ENCODE data around the gene STRIT1.

The STRIT1 gene

DNA sequence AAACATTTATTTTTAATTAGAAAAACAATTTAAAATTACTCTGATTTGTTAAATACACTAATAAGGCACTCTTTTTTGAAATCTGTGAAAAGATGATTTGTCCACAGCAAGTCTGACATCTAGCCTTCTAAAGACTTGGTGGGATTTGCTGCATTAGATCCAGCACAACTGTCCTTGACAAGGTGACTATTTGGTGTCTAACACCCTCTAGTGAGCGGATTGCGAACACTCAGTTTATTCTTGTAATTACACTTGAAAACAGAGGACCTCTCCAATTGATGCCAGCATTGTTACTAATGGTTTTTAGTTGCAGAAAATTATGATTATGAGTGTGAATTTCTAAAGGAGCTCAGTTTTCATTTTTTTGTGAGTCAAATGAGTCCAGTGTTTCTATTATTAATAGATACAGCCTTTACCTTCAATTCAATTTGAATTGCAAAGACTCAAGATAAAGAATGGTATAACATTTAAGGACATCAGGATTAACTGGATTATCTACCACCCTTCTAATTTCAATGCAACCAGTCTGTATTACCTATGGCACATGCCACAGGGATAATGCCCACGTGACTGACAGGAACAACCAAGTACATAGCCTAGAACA, 29.7 kb upstream of the STRIT1 start:
- ATAC-seq (no peak), DNase-seq (ENCODE audit: low spot score in 2 of 2) (no peak)

DNA sequence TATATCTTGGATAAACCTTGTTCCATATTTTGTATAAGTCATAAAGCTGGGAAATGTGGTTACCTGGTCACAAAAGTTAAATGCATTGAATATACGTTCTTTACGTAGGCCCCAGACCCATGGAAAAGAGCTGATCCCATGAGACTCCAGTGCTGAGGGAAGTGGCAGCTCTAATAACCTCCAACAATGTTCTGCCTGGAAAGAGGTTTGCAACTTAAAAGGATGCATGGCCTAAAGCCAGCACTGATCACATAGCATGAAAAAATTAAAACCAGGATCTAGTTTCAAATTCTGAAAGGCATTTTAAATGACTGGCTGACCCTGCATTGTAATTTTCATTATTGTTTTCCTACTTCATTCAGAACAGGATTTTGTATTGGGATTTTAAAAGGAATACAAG, 27.9 kb upstream of the STRIT1 start:
- H3K27ac Mint-ChIP-seq: no peak overlapping the region
- no peaks in the 10 kb centered on the region for H3K4me1 Mint-ChIP-seq
- no peak for DNase-seq (ENCODE audit: low spot score in 2 of 2)
- no peaks in the 10 kb centered on the region for H3K9me3 Mint-ChIP-seq
- no peaks in the 10 kb centered on the region for H3K36me3 Mint-ChIP-seq
- ATAC-seq: no peak
- no peak overlapping the region for H3K4me3 Mint-ChIP-seq

More for the DNA sequence above, 29.7 kb upstream of the STRIT1 start:
- Mint-ChIP-seq H3K36me3 (no peaks in the 10 kb centered on the region), H3K4me1 (no peaks in the 10 kb centered on the region), H3K4me3 (no peak overlapping the region), H3K9me3 (no peaks in the 10 kb centered on the region), H3K27ac (no peak overlapping the region)

DNA sequence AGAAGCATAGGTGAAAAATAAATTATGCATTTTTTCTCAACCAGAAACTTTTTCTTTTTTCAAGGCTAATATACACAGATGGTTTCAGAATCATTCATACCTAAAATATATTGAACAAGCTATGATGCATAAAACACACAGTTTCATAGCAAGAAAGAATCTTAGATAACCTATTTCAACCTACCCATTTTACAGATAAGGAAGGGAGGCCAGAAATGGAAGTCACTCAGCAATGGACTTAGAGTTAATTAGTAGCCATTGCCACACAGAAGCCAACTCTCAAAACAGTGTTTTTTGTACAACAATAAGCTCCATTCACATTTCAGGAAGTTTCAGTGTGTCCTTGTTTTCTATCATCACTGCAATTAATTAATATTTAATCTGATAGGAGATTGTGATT, 27.5 kb upstream of the STRIT1 start:
- H3K36me3 Mint-ChIP-seq: no peaks in the 10 kb centered on the region
- DNase-seq (ENCODE audit: low spot score in 2 of 2) (no peak), ATAC-seq (no peak)
- H3K4me1 Mint-ChIP-seq: no peaks in the 10 kb centered on the region
- no peak overlapping the region for H3K4me3 Mint-ChIP-seq
- no peak overlapping the region for H3K27ac Mint-ChIP-seq
- no peaks in the 10 kb centered on the region for H3K9me3 Mint-ChIP-seq

DNA sequence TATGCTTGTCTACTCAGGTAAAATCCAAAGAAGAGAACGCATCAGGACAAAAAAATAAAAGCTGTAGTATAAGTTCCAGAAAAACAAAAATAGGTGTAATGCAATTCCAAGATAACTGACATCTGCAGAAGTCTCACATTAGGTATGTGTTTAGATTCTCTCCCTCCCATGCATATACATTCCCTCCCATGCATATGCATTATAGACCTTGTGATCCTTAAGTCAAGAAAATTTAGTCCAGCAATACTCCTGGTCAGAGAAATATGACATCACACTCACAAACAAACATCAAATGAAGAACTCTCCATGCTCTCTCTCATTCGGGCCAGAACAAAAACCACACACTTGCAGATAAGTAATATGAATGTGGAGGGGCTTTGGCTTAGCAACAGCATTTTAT, 25.3 kb upstream of the STRIT1 start:
- H3K36me3 Mint-ChIP-seq: no peaks in the 10 kb centered on the region
- no peak for DNase-seq (ENCODE audit: low spot score in 2 of 2)

DNA sequence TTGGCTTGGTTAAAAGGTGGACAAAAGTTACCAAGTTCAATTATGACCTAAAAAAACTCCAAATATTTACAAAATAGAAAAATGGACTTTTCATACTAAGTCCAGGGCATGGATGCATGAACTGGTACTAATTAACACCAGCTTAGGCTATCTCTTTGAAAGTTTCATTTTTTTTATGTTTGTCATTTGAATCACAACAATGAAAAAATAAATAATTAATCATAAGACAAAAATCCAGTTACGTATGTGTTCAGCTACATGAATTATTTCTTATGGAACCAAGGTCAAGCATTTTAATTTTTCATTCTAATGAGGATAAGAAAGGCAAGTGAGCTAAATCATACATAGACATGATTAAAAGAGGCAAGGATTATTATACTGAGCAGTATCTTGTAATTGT, 23.7 kb upstream of the STRIT1 start:
- no peak for DNase-seq (ENCODE audit: low spot score in 2 of 2)
- Mint-ChIP-seq H3K4me3 (no peak overlapping the region), H3K4me1 (no peaks in the 10 kb centered on the region), H3K27ac (no peak overlapping the region), H3K36me3 (no peaks in the 10 kb centered on the region), H3K9me3 (no peaks in the 10 kb centered on the region)
- ATAC-seq: no peak

More for the DNA sequence above, 25.3 kb upstream of the STRIT1 start:
- no peak for ATAC-seq
- Mint-ChIP-seq H3K4me1 (no peaks in the 10 kb centered on the region), H3K9me3 (no peaks in the 10 kb centered on the region), H3K27ac (no peak overlapping the region), H3K4me3 (no peak overlapping the region)

DNA sequence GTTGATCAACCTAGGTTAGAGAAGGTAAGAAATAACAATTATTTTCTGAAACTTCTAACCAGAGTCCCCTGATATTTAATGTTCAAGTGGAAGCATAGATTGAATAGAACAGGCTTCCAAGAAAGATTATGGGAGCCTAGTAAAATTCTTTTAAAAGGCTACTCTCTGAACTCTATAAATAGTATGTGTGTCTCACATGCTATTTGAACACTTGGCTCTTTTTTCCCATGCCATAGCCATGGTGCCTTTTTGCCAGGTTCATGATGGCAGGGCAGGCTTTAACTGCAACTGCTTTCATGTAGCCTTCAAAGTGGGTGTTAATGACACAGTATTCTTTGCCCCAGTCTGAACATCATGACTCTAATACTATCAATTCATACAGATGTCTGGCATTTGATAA, 22.9 kb upstream of the STRIT1 start:
- DNase-seq (ENCODE audit: low spot score in 2 of 2): no peak
- no peak overlapping the region for H3K27ac Mint-ChIP-seq
- H3K36me3 Mint-ChIP-seq: no peaks in the 10 kb centered on the region
- no peaks in the 10 kb centered on the region for H3K9me3 Mint-ChIP-seq
- H3K4me3 Mint-ChIP-seq: no peak overlapping the region
- H3K4me1 Mint-ChIP-seq: no peaks in the 10 kb centered on the region
- ATAC-seq: no peak

DNA sequence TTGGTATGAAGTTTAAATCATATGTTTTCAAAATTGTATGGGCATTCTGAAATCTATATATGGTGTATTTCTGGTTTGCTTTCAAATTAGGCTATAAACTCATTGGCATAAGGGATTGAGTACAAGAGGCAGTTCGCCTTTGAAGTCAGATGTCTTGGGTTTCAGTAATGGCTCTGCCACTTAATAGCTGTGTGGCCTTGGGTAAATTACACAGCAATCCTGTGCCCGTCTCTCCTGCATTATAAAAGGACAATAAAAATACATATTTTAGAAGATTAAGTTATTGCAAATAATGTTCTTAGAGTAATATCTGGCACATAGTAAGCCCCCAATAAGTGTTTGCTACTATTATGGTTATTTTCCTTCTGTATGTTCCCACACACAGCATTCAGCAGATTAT, 20.4 kb upstream of the STRIT1 start:
- H3K36me3 Mint-ChIP-seq: no peaks in the 10 kb centered on the region
- no peak overlapping the region for H3K27ac Mint-ChIP-seq
- H3K4me1 Mint-ChIP-seq: no peaks in the 10 kb centered on the region
- no peak for DNase-seq (ENCODE audit: low spot score in 2 of 2)
- no peak for ATAC-seq
- H3K9me3 Mint-ChIP-seq: no peaks in the 10 kb centered on the region
- no peak overlapping the region for H3K4me3 Mint-ChIP-seq

DNA sequence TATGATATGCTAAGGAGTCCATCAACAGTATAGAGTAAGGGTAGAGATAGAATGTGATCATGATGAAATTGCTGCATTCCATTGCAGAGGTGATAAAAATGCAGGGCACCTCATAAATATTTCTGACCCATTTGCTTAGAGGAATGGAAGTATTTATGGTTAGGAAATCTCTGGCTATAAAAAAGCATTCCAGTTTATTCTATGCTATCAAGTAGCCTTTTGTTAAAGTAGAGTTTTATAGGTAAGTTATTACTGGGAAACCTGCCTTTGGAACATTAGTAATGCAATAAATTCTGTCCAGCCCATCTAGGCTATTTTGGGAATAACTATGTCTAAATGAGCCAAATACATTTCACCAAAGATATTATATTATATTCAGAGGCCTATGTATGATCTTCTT, 19.8 kb upstream of the STRIT1 start:
- ATAC-seq (no peak), DNase-seq (ENCODE audit: low spot score in 2 of 2) (no peak)
- Mint-ChIP-seq H3K4me1 (no peaks in the 10 kb centered on the region), H3K4me3 (no peak overlapping the region), H3K36me3 (no peaks in the 10 kb centered on the region), H3K27ac (no peak overlapping the region), H3K9me3 (no peaks in the 10 kb centered on the region)

DNA sequence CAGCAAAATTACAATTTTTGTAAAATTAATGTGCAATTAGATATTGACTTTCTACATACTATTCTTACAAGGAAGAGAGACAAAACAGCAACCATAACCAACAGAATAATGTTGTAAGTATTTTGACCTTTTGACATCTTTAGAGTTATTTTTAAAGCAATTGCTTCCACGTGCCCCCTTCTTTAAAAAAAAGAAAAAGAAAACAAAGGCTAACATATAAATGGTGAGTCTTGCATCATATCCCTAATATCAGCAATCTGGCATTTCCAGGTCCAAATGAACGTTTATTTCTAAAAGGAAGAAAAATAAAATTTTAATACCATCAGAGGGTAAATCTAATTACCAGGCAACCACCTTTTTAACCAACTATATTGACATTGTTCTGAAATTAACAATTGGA, 19.3 kb upstream of the STRIT1 start:
- Mint-ChIP-seq H3K27ac (no peak overlapping the region), H3K36me3 (no peaks in the 10 kb centered on the region), H3K9me3 (no peaks in the 10 kb centered on the region), H3K4me3 (no peak overlapping the region), H3K4me1 (no peaks in the 10 kb centered on the region)
- no peak for ATAC-seq
- no peak for DNase-seq (ENCODE audit: low spot score in 2 of 2)

DNA sequence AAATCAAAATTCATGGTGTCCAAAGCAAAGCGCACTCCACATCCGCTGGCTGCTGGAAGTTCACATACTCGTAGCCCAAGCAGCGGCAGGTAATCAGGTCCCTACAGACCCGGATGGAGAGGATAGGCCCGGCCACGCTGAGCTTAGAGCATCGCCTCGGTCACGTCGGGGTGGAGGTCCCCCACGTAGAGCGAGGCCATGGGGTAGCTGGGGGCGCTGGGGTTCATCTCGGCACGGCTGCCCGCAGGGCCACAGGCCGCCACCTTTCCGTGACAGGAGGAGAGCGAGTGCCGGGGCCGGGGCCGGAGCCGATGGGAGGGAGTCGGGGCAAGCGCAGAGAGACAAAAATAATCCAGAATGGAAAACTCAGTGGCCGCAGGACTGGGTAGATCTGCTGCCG, 16.1 kb upstream of the STRIT1 start:
- ATAC-seq: no peak
- no peaks in the 10 kb centered on the region for H3K4me1 Mint-ChIP-seq
- no peaks in the 10 kb centered on the region for H3K9me3 Mint-ChIP-seq
- H3K4me3 Mint-ChIP-seq: no peak overlapping the region
- H3K27ac Mint-ChIP-seq: no peak overlapping the region
- no peaks in the 10 kb centered on the region for H3K36me3 Mint-ChIP-seq
- no peak for DNase-seq (ENCODE audit: low spot score in 2 of 2)

DNA sequence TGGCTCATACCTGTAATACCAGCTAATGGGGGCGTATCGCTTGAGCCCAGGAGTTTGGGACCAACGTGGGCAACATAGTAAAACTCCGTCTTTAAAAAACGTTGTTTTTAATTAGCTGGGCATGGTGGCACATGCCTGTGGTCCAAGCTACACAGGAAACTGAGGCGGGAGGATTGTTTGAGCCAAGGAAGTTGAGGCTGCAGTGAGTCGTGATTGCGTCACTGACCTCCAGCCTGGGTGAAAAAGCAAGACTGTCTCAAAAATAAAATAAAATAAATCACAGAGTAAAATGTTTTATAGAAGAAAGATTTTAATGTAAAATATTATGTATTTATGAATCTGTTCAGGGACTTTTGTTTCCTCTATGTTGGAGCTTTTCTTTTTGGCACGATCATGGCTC, 15.3 kb upstream of the STRIT1 start:
- no peak for ATAC-seq
- DNase-seq (ENCODE audit: low spot score in 2 of 2): no peak
- Mint-ChIP-seq H3K4me1 (no peaks in the 10 kb centered on the region), H3K36me3 (no peaks in the 10 kb centered on the region), H3K9me3 (no peaks in the 10 kb centered on the region), H3K4me3 (no peak overlapping the region), H3K27ac (no peak overlapping the region)

DNA sequence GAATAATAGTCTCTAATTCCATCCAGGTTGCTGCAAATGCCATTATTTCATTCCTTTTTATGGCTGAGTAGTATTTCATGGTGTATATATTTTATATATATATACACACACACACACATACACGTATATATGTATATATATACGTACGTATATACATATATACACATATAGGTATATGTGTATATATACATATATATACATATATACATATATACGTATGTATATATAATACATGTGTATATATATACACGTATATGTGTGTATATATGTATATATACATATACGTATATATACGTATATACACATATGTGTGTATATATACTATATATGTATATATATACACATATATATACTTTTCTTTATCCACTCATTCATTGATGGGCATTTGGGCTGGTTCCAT, 13.7 kb upstream of the STRIT1 start:
- no peaks in the 10 kb centered on the region for H3K36me3 Mint-ChIP-seq
- no peaks in the 10 kb centered on the region for H3K4me1 Mint-ChIP-seq
- H3K9me3 Mint-ChIP-seq: no peaks in the 10 kb centered on the region
- no peak for ATAC-seq
- H3K27ac Mint-ChIP-seq: no peak overlapping the region
- no peak for DNase-seq (ENCODE audit: low spot score in 2 of 2)
- no peak overlapping the region for H3K4me3 Mint-ChIP-seq

DNA sequence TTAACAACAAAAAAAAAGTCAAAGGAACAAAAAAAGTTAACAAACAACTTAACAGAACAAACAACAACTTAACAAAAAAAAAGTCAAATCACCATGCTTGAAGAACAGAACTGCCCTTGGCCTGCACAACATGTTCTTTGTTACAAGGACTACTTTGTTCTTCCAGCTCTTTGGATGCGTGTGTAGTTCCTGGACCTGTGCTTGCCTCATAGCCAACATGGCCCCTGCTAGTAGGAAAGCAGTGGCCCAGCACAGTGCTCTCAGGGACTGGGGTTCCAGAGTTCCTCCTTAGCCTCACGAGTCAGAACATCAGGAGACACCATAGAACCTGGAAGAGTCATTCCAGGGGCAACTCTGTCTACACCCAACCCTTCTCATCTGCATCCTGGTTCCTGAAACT, 10.9 kb upstream of the STRIT1 start:
- H3K4me1 Mint-ChIP-seq: no peaks in the 10 kb centered on the region
- no peak overlapping the region for H3K4me3 Mint-ChIP-seq
- no peak for DNase-seq (ENCODE audit: low spot score in 2 of 2)
- H3K9me3 Mint-ChIP-seq: peaks cover 3% of the 10 kb centered on the region
- ATAC-seq: no peak
- no peak overlapping the region for H3K27ac Mint-ChIP-seq
- H3K36me3 Mint-ChIP-seq: no peaks in the 10 kb centered on the region

DNA sequence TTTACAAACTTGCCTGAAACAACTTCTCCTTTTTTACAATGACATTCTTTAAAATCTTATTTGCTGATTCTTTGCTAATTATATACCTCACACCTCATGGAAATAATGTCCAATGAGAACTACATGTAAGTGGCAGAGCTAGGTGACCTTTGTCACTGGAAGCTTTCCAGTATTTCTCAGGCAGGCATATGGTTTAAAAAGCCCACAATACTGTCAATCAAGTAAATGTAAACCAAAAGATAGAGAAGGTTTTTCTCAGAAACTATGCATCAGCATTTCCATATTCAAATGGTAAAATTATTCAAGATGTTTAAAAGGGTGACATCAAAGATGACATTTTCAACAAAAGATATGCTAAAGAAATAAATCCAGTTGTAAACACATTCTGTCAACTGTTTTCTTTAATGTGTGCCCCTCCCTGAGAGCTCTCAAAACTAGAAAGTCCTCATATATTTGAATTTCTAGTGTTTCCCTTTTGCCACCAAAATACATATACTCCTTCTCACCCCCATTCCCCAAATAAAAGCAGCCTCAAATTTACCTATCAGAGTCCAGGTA, 10.1 kb upstream of the STRIT1 start:
- H3K9me3 Mint-ChIP-seq: peaks cover 3% of the 10 kb centered on the region
- H3K36me3 Mint-ChIP-seq: no peaks in the 10 kb centered on the region
- no peaks in the 10 kb centered on the region for H3K4me1 Mint-ChIP-seq
- ATAC-seq: no peak
- no peak for DNase-seq (ENCODE audit: low spot score in 2 of 2)
- no peak overlapping the region for H3K4me3 Mint-ChIP-seq
- H3K27ac Mint-ChIP-seq: no peak overlapping the region

DNA sequence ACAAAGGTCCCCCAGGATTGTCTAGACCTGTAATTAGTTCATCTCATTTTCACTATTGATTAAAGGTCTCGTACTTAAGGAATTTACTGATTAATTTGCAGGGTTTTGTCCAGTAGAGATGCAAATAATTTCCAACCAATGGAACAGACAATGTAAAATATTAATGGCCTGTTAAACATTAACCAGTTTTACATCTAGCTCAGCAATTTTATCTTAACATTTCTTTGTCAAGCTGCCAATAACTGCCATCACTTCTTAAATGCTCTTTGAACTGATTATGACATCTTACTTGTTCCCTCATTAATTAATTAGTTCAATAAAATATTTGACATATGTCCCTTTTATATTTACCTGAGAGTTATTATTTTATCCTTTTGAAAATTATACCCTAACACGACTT, 9.4 kb upstream of the STRIT1 start:
- DNase-seq (ENCODE audit: low spot score in 2 of 2) (no peak), ATAC-seq (no peak)
- H3K9me3 Mint-ChIP-seq: peaks cover 4% of the 10 kb centered on the region
- H3K4me3 Mint-ChIP-seq: no peak overlapping the region
- no peak overlapping the region for H3K27ac Mint-ChIP-seq
- no peaks in the 10 kb centered on the region for H3K36me3 Mint-ChIP-seq
- H3K4me1 Mint-ChIP-seq: no peaks in the 10 kb centered on the region

DNA sequence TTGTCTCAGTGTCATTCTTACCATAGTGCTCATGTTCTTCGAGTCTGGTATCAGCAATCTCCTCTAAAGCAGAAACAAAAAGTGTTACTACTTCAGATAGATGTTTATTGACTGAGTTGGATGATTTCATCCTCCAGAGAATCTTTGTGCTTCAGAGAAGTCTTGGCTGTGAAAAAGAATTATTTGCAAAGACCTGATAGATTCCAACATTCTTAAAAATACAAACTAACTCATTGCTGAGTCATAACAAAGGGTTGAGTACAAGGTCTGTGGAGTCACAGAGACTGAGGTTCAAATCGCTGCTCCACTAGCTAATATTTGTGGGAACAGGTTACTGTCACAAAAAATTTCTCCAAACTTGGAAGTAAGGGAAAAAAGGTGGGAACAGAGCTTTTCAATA, 9.0 kb upstream of the STRIT1 start:
- Mint-ChIP-seq H3K27ac (no peak overlapping the region), H3K4me1 (no peaks in the 10 kb centered on the region), H3K4me3 (no peak overlapping the region), H3K36me3 (no peaks in the 10 kb centered on the region), H3K9me3 (peaks cover 6% of the 10 kb centered on the region)
- ATAC-seq (no peak), DNase-seq (ENCODE audit: low spot score in 2 of 2) (no peak)

DNA sequence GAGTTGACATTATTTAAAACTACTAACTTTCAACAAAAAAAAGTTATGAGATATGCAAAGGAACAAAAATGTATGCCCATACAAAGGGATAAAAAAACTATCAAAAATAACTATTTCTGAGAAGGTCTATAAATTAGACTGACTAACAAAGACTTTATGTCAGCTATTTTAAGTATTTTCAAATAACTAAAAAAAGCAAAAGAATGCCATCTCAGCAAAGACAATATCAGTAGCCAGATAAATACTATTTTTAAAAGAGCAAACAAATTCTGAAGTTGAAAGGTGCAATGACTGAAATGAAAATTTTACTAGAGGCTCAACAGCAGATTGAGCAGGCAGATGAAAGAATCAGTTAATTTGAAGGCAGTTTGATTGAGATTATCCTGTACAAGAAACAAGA, 3.6 kb upstream of the STRIT1 start:
- no peak overlapping the region for H3K27ac Mint-ChIP-seq
- DNase-seq (ENCODE audit: low spot score in 2 of 2): no peak
- no peak for ATAC-seq
- no peaks in the 10 kb centered on the region for H3K36me3 Mint-ChIP-seq
- H3K4me3 Mint-ChIP-seq: no peak overlapping the region
- H3K9me3 Mint-ChIP-seq: peaks cover 6% of the 10 kb centered on the region
- no peaks in the 10 kb centered on the region for H3K4me1 Mint-ChIP-seq
